ENCODE data around the gene PTPRM. TPM values are rescaled to one million over a fixed set of nuclear protein-coding genes. Genes with fewer than 3 reads are reported as not detected.

The PTPRM gene
- total RNA-seq, 1 experiment from 2014 or later, result 100.0 TPM

GRCh38 chr18:8197499-8197898 lies 630.4 kb downstream of the PTPRM start:
- DNase-seq, result no peak
- no peak for TF ChIP-seq CTCF (IDR thresholded peaks at IDR 0.05; ENCODE audit: insufficient read depth in 1 of 2, low read depth in 1 of 2, low read length in 1 of 2, severe bottlenecking in 1 of 2, unreplicated experiment in 1 of 2)
- H3K36me3 ChIP-seq (ENCODE audit: control insufficient read depth, insufficient read depth, low read length), result no peaks in the 10 kb centered on the region; the same call in 1 of the 2 replicates
- CTCF ChIA-PET, result no interaction called here
- Mint-ChIP-seq H3K27me3 (ENCODE audit: insufficient read depth, unreplicated experiment) (no peaks in the 10 kb centered on the region), H3K36me3 (ENCODE audit: insufficient read depth, unreplicated experiment) (peaks cover 28% of the 10 kb centered on the region), H3K4me1 (ENCODE audit: low read depth, unreplicated experiment) (no peaks in the 10 kb centered on the region), H3K27ac (ENCODE audit: unreplicated experiment) (no peak overlapping the region), H3K9me3 (ENCODE audit: unreplicated experiment) (no peaks in the 10 kb centered on the region), H3K4me3 (ENCODE audit: unreplicated experiment) (no peak overlapping the region)
- no peak overlapping the region for H3K4me3 ChIP-seq (ENCODE audit: low read depth, low read length)
- H3K27me3 ChIP-seq (replicated peaks; ENCODE audit: control insufficient read depth, insufficient read depth, low read length), result no peaks in the 10 kb centered on the region
- no peaks in the 10 kb centered on the region for H3K9me3 ChIP-seq
- no TSS peak for BruUV-seq (replicated peaks)
- POLR2A ChIA-PET, result no interaction called here
- H3K4me1 ChIP-seq, result no peaks in the 10 kb centered on the region
- intact Hi-C loops (cut with micrococcal nuclease; ENCODE audit: unreplicated experiment), result no loop called here

GRCh38 chr18:8207996-8208395 lies 640.9 kb downstream of the PTPRM start:
- Mint-ChIP-seq H3K27me3 (ENCODE audit: insufficient read depth, unreplicated experiment) (no peaks in the 10 kb centered on the region), H3K36me3 (ENCODE audit: insufficient read depth, unreplicated experiment) (peaks cover 32% of the 10 kb centered on the region), H3K4me1 (ENCODE audit: low read depth, unreplicated experiment) (peaks cover 35% of the 10 kb centered on the region), H3K4me3 (ENCODE audit: unreplicated experiment) (no peak overlapping the region), H3K27ac (ENCODE audit: unreplicated experiment) (peak overlapping the region; percentile 89), H3K9me3 (ENCODE audit: unreplicated experiment) (no peaks in the 10 kb centered on the region)
- no TSS peak for BruUV-seq (replicated peaks)
- intact Hi-C loops (cut with micrococcal nuclease; ENCODE audit: unreplicated experiment), result loop anchor here (1.0 kb wide), 1 partner anchor 133 kb away; no protein-coding TSS in a partner anchor
- ChIA-PET POLR2A (interaction anchor here (0.7 kb wide), 1 partner anchor 134 kb away, joined by 3 read pairs; no protein-coding TSS in a partner anchor), CTCF (no interaction called here)
- H3K36me3 ChIP-seq (ENCODE audit: control insufficient read depth, insufficient read depth, low read length), result no peaks in the 10 kb centered on the region
- H3K4me3 ChIP-seq (ENCODE audit: low read depth, low read length), result no peak overlapping the region
- H3K9me3 ChIP-seq, result no peaks in the 10 kb centered on the region
- no peaks in the 10 kb centered on the region for H3K27me3 ChIP-seq (replicated peaks; ENCODE audit: control insufficient read depth, insufficient read depth, low read length)
- H3K4me1 ChIP-seq, result peaks cover 19% of the 10 kb centered on the region
- DNase-seq, result peak; percentile 76 to 78
- no peak for TF ChIP-seq CTCF (IDR thresholded peaks at IDR 0.05; ENCODE audit: insufficient read depth in 1 of 2, low read depth in 1 of 2, low read length in 1 of 2, severe bottlenecking in 1 of 2, unreplicated experiment in 1 of 2)

- no peak for DNase-seq
- H3K36me3 ChIP-seq (ENCODE audit: control insufficient read depth, insufficient read depth, low read length), result no peaks in the 10 kb centered on the region
- Mint-ChIP-seq H3K4me1 (ENCODE audit: low read depth, unreplicated experiment) (peaks cover 35% of the 10 kb centered on the region), H3K36me3 (ENCODE audit: insufficient read depth, unreplicated experiment) (peaks cover 32% of the 10 kb centered on the region), H3K9me3 (ENCODE audit: unreplicated experiment) (no peaks in the 10 kb centered on the region), H3K27me3 (ENCODE audit: insufficient read depth, unreplicated experiment) (no peaks in the 10 kb centered on the region), H3K27ac (ENCODE audit: unreplicated experiment) (peak overlapping the region; percentile 89), H3K4me3 (ENCODE audit: unreplicated experiment) (no peak overlapping the region)
- H3K4me3 ChIP-seq (ENCODE audit: low read depth, low read length), result no peak overlapping the region
- POLR2A ChIA-PET, result interaction anchor here (0.7 kb wide), 1 partner anchor 133 kb away, joined by 3 read pairs; no protein-coding TSS in a partner anchor
- TF ChIP-seq CTCF (IDR thresholded peaks at IDR 0.05; ENCODE audit: insufficient read depth in 1 of 2, low read depth in 1 of 2, low read length in 1 of 2, severe bottlenecking in 1 of 2, unreplicated experiment in 1 of 2), result no peak
- CTCF ChIA-PET, result no interaction called here
- BruUV-seq (replicated peaks), result no TSS peak
- intact Hi-C loops (cut with micrococcal nuclease; ENCODE audit: unreplicated experiment), result loop anchor here (1.0 kb wide), 1 partner anchor 133 kb away; no protein-coding TSS in a partner anchor
- no peaks in the 10 kb centered on the region for H3K27me3 ChIP-seq (replicated peaks; ENCODE audit: control insufficient read depth, insufficient read depth, low read length)
- H3K9me3 ChIP-seq, result no peaks in the 10 kb centered on the region
- H3K4me1 ChIP-seq, result peaks cover 19% of the 10 kb centered on the region
These were observed 641.6 kb downstream of the PTPRM start for GRCh38 chr18:8208716-8209115.

All from Caco-2 (cell line).